GM12892 (cell line): ENCODE results near the gene SNX22.

Experiments used
- DNase-seq: peaks from one replicate; pipeline ENCODE4 v3.0.0; 2011; ENCODE audit not compliant: insufficient read length
- FAIRE-seq: peaks from 2 replicates; lab custom pipeline; 2011; peaks lifted over from hg19 to GRCh38; lab: Jason Lieb, UNC
- POLR2A ChIP-seq: IDR thresholded peaks from 2 replicates; pipeline ENCODE4 v1.6.1; 2011; ENCODE audit warnings: low read depth, low read length, control low read depth
- POLR2AphosphoS5 ChIP-seq: IDR thresholded peaks from 2 replicates; pipeline ENCODE4 v1.6.1; 2011; ENCODE audit warnings: low read depth, low read length, control low read depth
- TAF1 ChIP-seq: IDR thresholded peaks from 2 replicates; pipeline ENCODE4 v1.6.1; 2011; ENCODE audit warnings: low read depth, mild to moderate bottlenecking, control low read depth, low read length, borderline replicate concordance

SNX22 gene

GRCh38 chr15:64121614-64122013 is 29.9 kb upstream of the SNX22 start:
- TF ChIP-seq TAF1 (no peak), POLR2AphosphoS5 (no peak), POLR2A (no peak)
- DNase-seq (no peak), FAIRE-seq (no peak)

GRCh38 chr15:64122444-64122843 is 29.1 kb upstream of the SNX22 start:
- TF ChIP-seq TAF1 (no peak), POLR2A (no peak), POLR2AphosphoS5 (no peak)
- DNase-seq (no peak), FAIRE-seq (no peak)

- no peak for DNase-seq
- TF ChIP-seq TAF1 = no peak
- TF ChIP-seq POLR2A = no peak
- no peak for TF ChIP-seq POLR2AphosphoS5
- FAIRE-seq = no peak
Measured at GRCh38 chr15:64122936-64123351, 28.6 kb upstream of the SNX22 start.

- no peak for TF ChIP-seq POLR2A
- TF ChIP-seq TAF1 = no peak
- TF ChIP-seq POLR2AphosphoS5 = no peak
- no peak for DNase-seq
- no peak for FAIRE-seq
Measured at GRCh38 chr15:64125978-64126377, 25.6 kb upstream of the SNX22 start.

GRCh38 chr15:64127521-64128270 is 23.8 kb upstream of the SNX22 start:
- DNase-seq (no peak), FAIRE-seq (no peak)
- no peak for TF ChIP-seq TAF1
- TF ChIP-seq POLR2A = no peak
- TF ChIP-seq POLR2AphosphoS5 = no peak

GRCh38 chr15:64130159-64130558 is 21.4 kb upstream of the SNX22 start:
- DNase-seq (no peak), FAIRE-seq (no peak)
- no peak for TF ChIP-seq POLR2A
- no peak for TF ChIP-seq POLR2AphosphoS5
- TF ChIP-seq TAF1 = no peak

- DNase-seq (no peak), FAIRE-seq (no peak)
- TF ChIP-seq TAF1 = no peak
- TF ChIP-seq POLR2AphosphoS5 = no peak
- no peak for TF ChIP-seq POLR2A
Measured at GRCh38 chr15:64131547-64131946, 20.0 kb upstream of the SNX22 start.

GRCh38 chr15:64132217-64132616 is 19.3 kb upstream of the SNX22 start:
- DNase-seq (no peak), FAIRE-seq (no peak)
- no peak for TF ChIP-seq POLR2AphosphoS5
- TF ChIP-seq POLR2A = no peak
- no peak for TF ChIP-seq TAF1

GRCh38 chr15:64133623-64134344 is 17.7 kb upstream of the SNX22 start:
- FAIRE-seq (no peak), DNase-seq (no peak)
- TF ChIP-seq POLR2AphosphoS5 (no peak), POLR2A (no peak), TAF1 (no peak)

GRCh38 chr15:64134345-64134829 is 17.1 kb upstream of the SNX22 start:
- no peak for DNase-seq
- TF ChIP-seq POLR2AphosphoS5 = no peak
- no peak for TF ChIP-seq TAF1
- TF ChIP-seq POLR2A = no peak
- no peak for FAIRE-seq

- FAIRE-seq = no peak
- no peak for DNase-seq
- no peak for TF ChIP-seq TAF1
- no peak for TF ChIP-seq POLR2A
- TF ChIP-seq POLR2AphosphoS5 = no peak
Measured at GRCh38 chr15:64136347-64136746, 15.2 kb upstream of the SNX22 start.

- DNase-seq = no peak
- no peak for TF ChIP-seq TAF1
- no peak for TF ChIP-seq POLR2A
- TF ChIP-seq POLR2AphosphoS5 = no peak
- FAIRE-seq = no peak
Measured at GRCh38 chr15:64137226-64137833, 14.2 kb upstream of the SNX22 start.
